ENCODE results near the gene ADGRE3. TPM values are rescaled to one million over a fixed set of nuclear protein-coding genes. Genes with fewer than 3 reads are reported as not detected.
A peak's percentile ranks its signal among the peaks of the same experiment; 100 is the strongest.

The ADGRE3 gene, protein sequence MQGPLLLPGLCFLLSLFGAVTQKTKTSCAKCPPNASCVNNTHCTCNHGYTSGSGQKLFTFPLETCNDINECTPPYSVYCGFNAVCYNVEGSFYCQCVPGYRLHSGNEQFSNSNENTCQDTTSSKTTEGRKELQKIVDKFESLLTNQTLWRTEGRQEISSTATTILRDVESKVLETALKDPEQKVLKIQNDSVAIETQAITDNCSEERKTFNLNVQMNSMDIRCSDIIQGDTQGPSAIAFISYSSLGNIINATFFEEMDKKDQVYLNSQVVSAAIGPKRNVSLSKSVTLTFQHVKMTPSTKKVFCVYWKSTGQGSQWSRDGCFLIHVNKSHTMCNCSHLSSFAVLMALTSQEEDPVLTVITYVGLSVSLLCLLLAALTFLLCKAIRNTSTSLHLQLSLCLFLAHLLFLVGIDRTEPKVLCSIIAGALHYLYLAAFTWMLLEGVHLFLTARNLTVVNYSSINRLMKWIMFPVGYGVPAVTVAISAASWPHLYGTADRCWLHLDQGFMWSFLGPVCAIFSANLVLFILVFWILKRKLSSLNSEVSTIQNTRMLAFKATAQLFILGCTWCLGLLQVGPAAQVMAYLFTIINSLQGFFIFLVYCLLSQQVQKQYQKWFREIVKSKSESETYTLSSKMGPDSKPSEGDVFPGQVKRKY
- not detected in 2 replicates for total RNA-seq (2014; rRNA removed; shearing (Covaris generic))

DNA sequence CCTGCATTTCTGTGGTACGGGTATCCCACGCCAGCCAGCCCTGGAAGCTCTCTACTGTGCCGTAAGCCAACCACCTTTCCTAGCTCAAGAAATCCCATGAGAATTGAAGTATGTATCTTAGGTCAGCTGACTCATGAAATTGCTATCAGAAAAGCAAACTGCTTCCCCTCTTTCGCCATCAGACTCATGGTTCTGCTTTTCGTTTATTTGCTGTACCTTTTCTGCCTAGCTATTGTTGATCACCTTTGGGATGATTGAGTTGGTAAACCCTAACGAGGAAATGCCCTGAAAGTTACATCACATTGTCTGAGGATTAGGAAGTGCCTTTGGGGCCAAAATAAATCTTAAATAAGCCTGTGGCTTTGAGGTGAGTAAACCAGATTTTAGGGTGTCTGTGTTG lies at the start of gene ADGRE3:
Gene ADGRE3, minus strand, starts transcription at position 81 of the 400 bp plus-strand sequence. Its CDS starts 74 bp downstream, at position 7.
- H3K27me3 ChIP-seq, result peaks cover 7% of the 10 kb centered on the region
- H3K9me3 ChIP-seq (replicated peaks), result no peaks in the 10 kb centered on the region
- no peak within 1 kb of the TSS for H3K4me3 ChIP-seq
- H3K36me3 ChIP-seq, result no peaks in the 10 kb centered on the region
- DNase-seq, result no peak
- H3K4me1 ChIP-seq, result no peaks in the 10 kb centered on the region
- H3K27ac ChIP-seq, result no peak within 1 kb of the TSS

GRCh38 chr19:14722127-14722526 lies 47.5 kb upstream of the ADGRE3 start:
- no peak for DNase-seq
- peaks cover 42% of the 10 kb centered on the region for H3K9me3 ChIP-seq (replicated peaks)
- H3K4me1 ChIP-seq, result no peaks in the 10 kb centered on the region
- H3K36me3 ChIP-seq, result peaks cover 34% of the 10 kb centered on the region
- H3K4me3 ChIP-seq, result no peak overlapping the region
- H3K27me3 ChIP-seq, result no peaks in the 10 kb centered on the region
- no peak overlapping the region for H3K27ac ChIP-seq

DNA sequence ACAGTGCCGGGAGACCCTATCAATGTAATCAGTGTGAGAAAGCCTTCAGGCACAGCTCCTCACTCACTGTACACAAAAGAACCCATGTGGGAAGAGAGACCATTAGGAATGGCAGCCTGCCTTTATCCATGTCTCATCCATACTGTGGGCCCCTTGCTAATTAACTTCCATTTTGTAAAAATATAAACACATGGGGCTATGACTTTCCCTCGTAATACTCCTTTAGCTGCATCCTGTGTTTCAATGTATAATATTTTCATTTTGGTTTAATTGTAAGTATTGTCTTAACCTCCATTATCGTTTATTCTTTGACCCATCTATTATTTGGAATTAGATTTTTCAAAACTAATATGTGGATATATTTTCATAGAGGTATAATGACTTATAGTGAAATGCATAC lies 44.5 kb upstream of the ADGRE3 start:
- no peak for DNase-seq
- H3K27ac ChIP-seq, result no peak overlapping the region
- H3K4me3 ChIP-seq, result no peak overlapping the region
- H3K9me3 ChIP-seq (replicated peaks), result peaks cover 47% of the 10 kb centered on the region
- peaks cover 55% of the 10 kb centered on the region for H3K36me3 ChIP-seq
- no peaks in the 10 kb centered on the region for H3K27me3 ChIP-seq
- no peaks in the 10 kb centered on the region for H3K4me1 ChIP-seq

- H3K4me3 ChIP-seq, result no peak overlapping the region
- no peak overlapping the region for H3K27ac ChIP-seq
- H3K27me3 ChIP-seq, result no peaks in the 10 kb centered on the region
- peaks cover 47% of the 10 kb centered on the region for H3K9me3 ChIP-seq (replicated peaks)
- no peak for DNase-seq
- H3K4me1 ChIP-seq, result no peaks in the 10 kb centered on the region
- peaks cover 55% of the 10 kb centered on the region for H3K36me3 ChIP-seq
Observed at GRCh38 chr19:14718522-14719116, 44.0 kb upstream of the ADGRE3 start.

GRCh38 chr19:14715841-14716240 lies 41.2 kb upstream of the ADGRE3 start:
- Histone ChIP-seq H3K4me1 (no peaks in the 10 kb centered on the region), H3K27me3 (no peaks in the 10 kb centered on the region), H3K9me3 (replicated peaks) (peaks cover 39% of the 10 kb centered on the region), H3K27ac (no peak overlapping the region), H3K36me3 (peaks cover 62% of the 10 kb centered on the region), H3K4me3 (no peak overlapping the region)
- DNase-seq, result no peak

- H3K9me3 ChIP-seq (replicated peaks), result no peaks in the 10 kb centered on the region
- no peaks in the 10 kb centered on the region for H3K4me1 ChIP-seq
- no peaks in the 10 kb centered on the region for H3K27me3 ChIP-seq
- H3K4me3 ChIP-seq, result no peak overlapping the region
- H3K27ac ChIP-seq, result no peak overlapping the region
- DNase-seq, result no peak
- H3K36me3 ChIP-seq, result peaks cover 57% of the 10 kb centered on the region
Observed at GRCh38 chr19:14704450-14704849, 29.8 kb upstream of the ADGRE3 start.

DNA sequence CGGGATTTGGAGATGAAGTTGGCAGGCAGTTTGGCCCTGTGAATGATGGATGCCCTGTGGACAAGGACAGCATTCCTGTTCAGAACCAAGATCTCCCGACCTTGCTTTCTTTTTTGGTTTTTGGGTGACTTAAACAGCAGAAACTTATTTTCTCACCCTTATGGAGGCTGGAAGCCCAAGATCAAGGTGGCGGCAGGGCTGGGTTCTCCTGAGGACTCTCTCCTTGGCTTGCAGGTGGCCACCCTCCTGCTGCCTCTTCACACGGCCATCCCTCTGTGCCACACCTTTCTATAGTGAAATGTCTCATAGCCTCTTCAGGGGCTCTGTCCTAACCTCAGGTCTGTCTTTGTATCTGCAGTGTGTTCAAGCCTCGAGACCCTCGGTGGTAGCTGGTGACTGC lies 29.2 kb upstream of the ADGRE3 start:
- Histone ChIP-seq H3K27ac (no peak overlapping the region), H3K4me1 (no peaks in the 10 kb centered on the region), H3K27me3 (no peaks in the 10 kb centered on the region), H3K4me3 (no peak overlapping the region), H3K36me3 (peaks cover 57% of the 10 kb centered on the region), H3K9me3 (replicated peaks) (no peaks in the 10 kb centered on the region)
- DNase-seq, result no peak

DNA sequence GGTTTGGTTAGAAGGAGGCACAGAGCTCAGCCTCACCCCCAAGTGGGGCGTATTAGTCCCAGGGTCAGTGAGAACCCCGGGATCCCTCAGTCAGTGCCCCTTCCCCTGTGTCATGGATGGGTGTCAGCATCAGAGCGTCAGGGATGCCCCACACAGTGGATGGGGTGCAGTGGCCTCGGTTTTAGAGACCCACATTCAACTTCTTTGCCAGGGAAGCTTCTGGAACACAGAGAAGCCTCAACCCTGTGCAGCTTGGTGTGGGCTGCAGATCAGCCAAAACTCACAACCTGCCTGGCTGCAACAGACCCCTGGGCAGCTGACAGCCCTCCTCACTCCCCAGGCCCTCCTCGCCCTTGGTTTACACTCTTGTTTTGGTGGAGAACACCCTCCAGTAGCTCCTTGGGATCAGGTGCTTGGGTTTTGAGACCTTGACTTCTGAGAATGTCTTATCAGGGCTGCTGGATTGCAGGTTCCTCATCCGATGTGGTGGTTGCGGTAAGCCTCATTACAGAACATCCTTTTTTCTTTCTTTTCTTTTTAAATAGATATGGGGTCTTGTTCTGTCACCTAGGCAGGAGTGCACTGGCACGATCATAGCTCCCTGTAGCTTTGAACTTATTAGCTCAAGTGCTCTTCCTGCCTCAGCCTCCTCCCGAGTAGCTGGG lies 26.2 kb upstream of the ADGRE3 start:
- Histone ChIP-seq H3K4me1 (no peaks in the 10 kb centered on the region), H3K27me3 (no peaks in the 10 kb centered on the region), H3K9me3 (replicated peaks) (no peaks in the 10 kb centered on the region), H3K4me3 (no peak overlapping the region), H3K36me3 (peaks cover 66% of the 10 kb centered on the region), H3K27ac (no peak overlapping the region)
- DNase-seq, result no peak

- H3K4me1 ChIP-seq, result no peaks in the 10 kb centered on the region
- H3K36me3 ChIP-seq, result peaks cover 68% of the 10 kb centered on the region
- H3K4me3 ChIP-seq, result no peak overlapping the region
- no peaks in the 10 kb centered on the region for H3K9me3 ChIP-seq (replicated peaks)
- DNase-seq, result no peak
- H3K27me3 ChIP-seq, result no peaks in the 10 kb centered on the region
- no peak overlapping the region for H3K27ac ChIP-seq
Observed at GRCh38 chr19:14699641-14700040, 25.0 kb upstream of the ADGRE3 start.

- DNase-seq, result no peak
- Histone ChIP-seq H3K27ac (no peak overlapping the region), H3K4me1 (no peaks in the 10 kb centered on the region), H3K4me3 (no peak overlapping the region), H3K27me3 (no peaks in the 10 kb centered on the region), H3K36me3 (peaks cover 41% of the 10 kb centered on the region), H3K9me3 (replicated peaks) (no peaks in the 10 kb centered on the region)
Observed at GRCh38 chr19:14695471-14695870, 20.8 kb upstream of the ADGRE3 start.

- Histone ChIP-seq H3K27ac (no peak overlapping the region), H3K4me1 (no peaks in the 10 kb centered on the region), H3K9me3 (replicated peaks) (no peaks in the 10 kb centered on the region), H3K4me3 (no peak overlapping the region), H3K36me3 (peaks cover 34% of the 10 kb centered on the region), H3K27me3 (no peaks in the 10 kb centered on the region)
- no peak for DNase-seq
Observed at GRCh38 chr19:14694641-14695266, 20.1 kb upstream of the ADGRE3 start.

- no peaks in the 10 kb centered on the region for H3K27me3 ChIP-seq
- no peaks in the 10 kb centered on the region for H3K36me3 ChIP-seq
- peak within 1 kb of the TSS; percentile 95 for H3K4me3 ChIP-seq
Observed at GRCh38 chr19:14689598-14690503, 15.2 kb upstream of the ADGRE3 start, which contains the start of gene ZNF333. ZNF333 (plus strand) TSS chr19:14690048; CDS start chr19:14693492, 3,444 bp downstream.

DNA sequence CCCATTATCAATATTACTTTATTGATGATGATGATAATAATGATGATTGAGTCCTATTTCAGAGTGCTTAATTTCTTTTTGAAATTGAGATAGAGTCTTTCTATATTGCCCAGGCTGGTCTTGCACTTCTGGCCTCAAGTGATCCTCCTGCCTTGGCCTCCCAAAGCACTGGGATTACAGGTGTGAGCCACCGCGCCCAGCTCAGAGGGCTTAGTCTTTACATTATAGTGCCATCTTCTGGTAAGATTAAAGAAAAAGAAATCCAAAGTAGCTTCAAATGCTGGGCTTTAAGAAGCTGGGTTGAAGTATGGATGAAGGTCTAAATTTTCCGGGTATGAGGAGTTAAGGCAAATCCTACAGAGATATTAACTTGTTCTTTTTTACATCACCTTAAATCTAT lies 11.8 kb upstream of the ADGRE3 start:
- Histone ChIP-seq H3K27ac (no peak overlapping the region), H3K36me3 (no peaks in the 10 kb centered on the region), H3K27me3 (no peaks in the 10 kb centered on the region), H3K4me1 (no peaks in the 10 kb centered on the region), H3K4me3 (no peak overlapping the region), H3K9me3 (replicated peaks) (no peaks in the 10 kb centered on the region)
- peak; percentile 22 to 46 for DNase-seq

More at GRCh38 chr19:14689598-14690503, 15.2 kb upstream of the ADGRE3 start, which contains the start of gene ZNF333:
- Histone ChIP-seq H3K4me1 (no peaks in the 10 kb centered on the region), H3K27ac (peak within 1 kb of the TSS; percentile 87), H3K9me3 (replicated peaks) (no peaks in the 10 kb centered on the region)
- DNase-seq, result peak; percentile 99 to 100
